ENCODE results near the gene FAM174C. TPM values are rescaled to one million over a fixed set of nuclear protein-coding genes. Genes with fewer than 3 reads are reported as not detected.

Gene FAM174C
- total RNA-seq: 10 to 100 TPM; 24.9 to 58.9 (median 43.6) TPM

DNA sequence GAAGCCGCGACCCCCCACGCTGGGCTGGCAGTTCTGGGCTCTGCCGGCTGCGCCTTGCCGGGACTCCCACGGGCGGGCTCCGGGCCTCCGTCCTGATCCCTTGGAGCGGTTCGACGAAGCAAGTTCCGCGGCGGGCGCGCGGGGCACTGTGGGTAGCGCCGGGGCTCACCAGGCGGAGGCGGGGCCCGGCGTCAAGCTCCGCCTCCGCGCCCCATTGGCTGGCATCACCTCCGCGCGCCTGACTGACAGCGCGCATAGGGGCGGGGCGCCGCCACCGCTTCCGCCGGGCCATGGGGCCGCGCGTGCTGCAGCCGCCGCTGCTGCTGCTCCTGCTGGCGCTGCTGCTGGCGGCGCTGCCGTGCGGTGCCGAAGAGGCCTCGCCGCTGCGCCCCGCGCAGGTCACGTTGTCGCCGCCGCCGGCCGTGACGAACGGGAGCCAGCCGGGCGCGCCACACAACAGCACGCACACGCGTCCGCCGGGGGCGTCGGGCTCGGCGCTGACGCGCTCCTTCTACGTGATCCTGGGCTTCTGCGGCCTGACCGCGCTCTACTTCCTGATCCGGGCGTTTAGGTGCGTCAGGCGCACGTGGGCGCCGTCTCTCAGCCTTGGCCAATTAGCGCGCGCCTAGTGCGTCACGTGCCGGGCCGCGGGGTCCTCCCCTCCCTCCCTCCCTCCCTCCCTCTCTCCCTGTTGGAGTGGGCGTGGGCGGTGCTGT lies at the start of gene FAM174C:
FAM174C (plus strand) TSS at position 271 of the 716 bp plus-strand sequence; CDS start at position 291, 20 bp downstream.
- Histone ChIP-seq H3K27me3 (no peaks in the 10 kb centered on the region), H3K4me1 (peaks cover 58 to 80% (median 67%) of the 10 kb centered on the region in 4 donors), H3K9me3 (no peaks in the 10 kb centered on the region), H3K4me3 (peak within 1 kb of the TSS; percentile 53 to 70 (median 70)), H3K27ac (replicated peaks in 1 of 4) (peak within 1 kb of the TSS; percentile 97 to 100 (median 100)), H3K36me3 (peaks cover 34 to 76% (median 69%) of the 10 kb centered on the region in 4 donors)
- TF ChIP-seq, protein P1, sequence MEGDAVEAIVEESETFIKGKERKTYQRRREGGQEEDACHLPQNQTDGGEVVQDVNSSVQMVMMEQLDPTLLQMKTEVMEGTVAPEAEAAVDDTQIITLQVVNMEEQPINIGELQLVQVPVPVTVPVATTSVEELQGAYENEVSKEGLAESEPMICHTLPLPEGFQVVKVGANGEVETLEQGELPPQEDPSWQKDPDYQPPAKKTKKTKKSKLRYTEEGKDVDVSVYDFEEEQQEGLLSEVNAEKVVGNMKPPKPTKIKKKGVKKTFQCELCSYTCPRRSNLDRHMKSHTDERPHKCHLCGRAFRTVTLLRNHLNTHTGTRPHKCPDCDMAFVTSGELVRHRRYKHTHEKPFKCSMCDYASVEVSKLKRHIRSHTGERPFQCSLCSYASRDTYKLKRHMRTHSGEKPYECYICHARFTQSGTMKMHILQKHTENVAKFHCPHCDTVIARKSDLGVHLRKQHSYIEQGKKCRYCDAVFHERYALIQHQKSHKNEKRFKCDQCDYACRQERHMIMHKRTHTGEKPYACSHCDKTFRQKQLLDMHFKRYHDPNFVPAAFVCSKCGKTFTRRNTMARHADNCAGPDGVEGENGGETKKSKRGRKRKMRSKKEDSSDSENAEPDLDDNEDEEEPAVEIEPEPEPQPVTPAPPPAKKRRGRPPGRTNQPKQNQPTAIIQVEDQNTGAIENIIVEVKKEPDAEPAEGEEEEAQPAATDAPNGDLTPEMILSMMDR (IDR thresholded peaks at IDR 0.05): peak in 1 of 3 experiments; percentile 14
- no peak for TF ChIP-seq EP300 (IDR thresholded peaks at IDR 0.05)
- TF ChIP-seq POLR2A (IDR thresholded peaks at IDR 0.05; ENCODE audit: low read depth): peak; percentile 37
- TF ChIP-seq POLR2AphosphoS5 (IDR thresholded peaks at IDR 0.05): peak; percentile 84 to 86
- intact Hi-C loops (cut with DNase I): no loop called here
- WGBS: no CpG with 5 or more reads among the region's 98 CpGs
- peak; percentile 99 for DNase-seq (ENCODE audit: extremely low spot score)

DNA sequence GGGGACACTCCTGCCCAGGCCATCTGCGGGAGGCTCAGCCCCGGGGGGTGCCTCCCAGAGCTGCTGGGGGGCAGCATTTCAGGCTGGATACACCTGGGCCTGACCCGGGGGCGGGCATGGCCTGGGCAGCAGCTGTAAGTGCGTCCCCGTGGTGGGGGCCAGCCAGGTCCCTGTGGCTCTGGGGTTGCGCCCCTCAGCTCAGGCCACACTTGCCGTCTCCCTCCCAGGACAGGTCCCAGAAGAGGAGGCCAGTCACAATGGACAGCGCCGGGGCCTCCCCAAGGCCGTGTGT lies 49.2 kb upstream of the FAM174C start:
- 100% methylated on average over 2 of the region's 11 CpGs for WGBS
- H3K4me3 ChIP-seq: no peak overlapping the region

DNA sequence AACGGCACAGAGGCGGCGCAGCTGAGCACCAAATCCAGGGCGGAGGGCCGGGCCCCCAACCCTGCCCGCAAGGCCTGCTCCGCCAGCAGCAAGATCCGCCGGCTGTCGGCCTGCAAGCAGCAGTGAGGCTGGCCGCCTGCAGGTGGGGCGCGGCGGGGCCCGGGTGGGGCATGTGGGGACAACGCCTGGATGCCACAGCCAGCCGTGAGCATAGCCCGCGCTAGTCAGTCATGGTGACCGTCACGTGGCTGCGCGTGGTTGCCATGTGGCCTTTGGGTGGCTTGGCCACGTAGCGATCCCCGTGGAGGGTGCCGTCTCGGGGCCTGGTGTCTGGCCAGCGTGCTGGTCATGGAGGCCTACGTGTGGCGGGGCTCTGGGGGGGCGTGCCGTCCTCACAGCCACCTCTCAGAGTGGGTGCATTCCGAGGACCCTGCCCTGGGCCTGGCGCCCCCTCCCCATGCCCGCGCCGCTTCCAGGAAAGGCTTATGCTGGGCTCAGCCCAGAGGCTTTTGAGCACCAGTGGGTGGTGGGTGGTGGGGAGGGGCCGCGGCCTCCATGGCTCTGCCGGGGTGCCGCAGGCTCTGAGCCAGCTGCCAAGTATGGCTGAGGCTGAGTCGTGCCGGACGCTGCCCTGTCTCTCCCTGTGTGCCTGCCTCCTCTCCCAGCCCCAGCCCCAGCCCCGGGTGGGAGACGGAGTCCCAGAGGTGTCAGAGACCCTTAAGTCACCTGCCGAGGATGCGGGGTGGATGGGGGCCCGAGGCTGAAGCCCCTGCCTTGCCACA lies 48.6 kb upstream of the FAM174C start:
- WGBS: 93% methylated on average over 21 of the region's 50 CpGs
- DNase-seq (ENCODE audit: extremely low spot score): no peak
- TF ChIP-seq, protein P1 (IDR thresholded peaks at IDR 0.05): no peak
- TF ChIP-seq POLR2AphosphoS5 (IDR thresholded peaks at IDR 0.05) (no peak), POLR2A (IDR thresholded peaks at IDR 0.05; ENCODE audit: low read depth) (no peak), EP300 (IDR thresholded peaks at IDR 0.05) (no peak)
- Histone ChIP-seq H3K9me3 (no peaks in the 10 kb centered on the region), H3K36me3 (peaks cover 30 to 69% (median 67%) of the 10 kb centered on the region in 4 donors), H3K27me3 (no peaks in the 10 kb centered on the region), H3K4me1 (peaks cover 9 to 23% (median 20%) of the 10 kb centered on the region in 4 donors), H3K4me3 (no peak overlapping the region), H3K27ac (replicated peaks in 1 of 4) (no peak overlapping the region)
- intact Hi-C loops (cut with DNase I): no loop called here

More for the DNA sequence above, 49.2 kb upstream of the FAM174C start:
- Histone ChIP-seq H3K27ac (replicated peaks in 1 of 4) (no peak overlapping the region), H3K36me3 (peaks cover 30 to 74% (median 72%) of the 10 kb centered on the region in 4 donors), H3K9me3 (no peaks in the 10 kb centered on the region), H3K27me3 (no peaks in the 10 kb centered on the region), H3K4me1 (peaks cover 14 to 27% (median 25%) of the 10 kb centered on the region in 4 donors)
- no peak for TF ChIP-seq EP300 (IDR thresholded peaks at IDR 0.05)
- TF ChIP-seq, protein P1 (IDR thresholded peaks at IDR 0.05): no peak
- no peak for TF ChIP-seq POLR2AphosphoS5 (IDR thresholded peaks at IDR 0.05)
- TF ChIP-seq POLR2A (IDR thresholded peaks at IDR 0.05; ENCODE audit: low read depth): no peak
- intact Hi-C loops (cut with DNase I): no loop called here
- no peak for DNase-seq (ENCODE audit: extremely low spot score)

DNA sequence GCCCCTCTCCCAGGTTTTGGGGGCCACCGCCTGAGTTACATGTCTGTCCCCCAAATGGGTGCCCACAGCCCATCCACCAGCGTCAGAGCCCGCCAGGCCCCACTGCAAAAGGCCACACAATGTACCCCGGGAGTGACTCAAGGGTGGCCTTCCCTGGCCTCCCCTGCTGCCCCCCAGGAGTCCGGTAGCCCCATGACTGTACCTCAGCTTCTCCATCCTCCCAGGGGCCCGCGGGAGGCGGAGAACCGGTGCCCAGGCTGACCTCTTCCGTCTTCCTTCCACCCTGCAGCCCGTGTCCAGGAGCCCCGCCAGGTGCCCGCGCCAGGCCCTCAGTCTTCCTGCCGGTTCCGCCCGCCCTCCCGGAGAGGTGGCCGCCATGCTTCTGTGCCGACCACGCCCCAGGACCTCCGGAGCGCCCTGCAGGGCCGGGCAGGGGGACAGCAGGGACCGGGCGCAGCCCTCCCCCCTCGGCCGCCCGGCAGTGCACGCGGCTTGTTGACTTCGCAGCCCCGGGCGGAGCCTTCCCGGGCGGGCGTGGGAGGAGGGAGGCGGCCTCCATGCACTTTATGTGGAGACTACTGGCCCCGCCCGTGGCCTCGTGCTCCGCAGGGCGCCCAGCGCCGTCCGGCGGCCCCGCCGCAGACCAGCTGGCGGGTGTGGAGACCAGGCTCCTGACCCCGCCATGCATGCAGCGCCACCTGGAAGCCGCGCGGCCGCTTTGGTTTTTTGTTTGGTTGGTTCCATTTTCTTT lies 47.9 kb upstream of the FAM174C start:
- intact Hi-C loops (cut with DNase I): no loop called here
- H3K27ac ChIP-seq (replicated peaks in 1 of 4): no peak overlapping the region

More for the DNA sequence above, 47.9 kb upstream of the FAM174C start:
- TF ChIP-seq, protein P1 (IDR thresholded peaks at IDR 0.05): no peak
- TF ChIP-seq POLR2AphosphoS5 (IDR thresholded peaks at IDR 0.05) (no peak), EP300 (IDR thresholded peaks at IDR 0.05) (no peak), POLR2A (IDR thresholded peaks at IDR 0.05; ENCODE audit: low read depth) (no peak)
- Histone ChIP-seq H3K27me3 (no peaks in the 10 kb centered on the region), H3K4me1 (peaks cover 7 to 23% (median 18%) of the 10 kb centered on the region in 4 donors), H3K36me3 (peaks cover 30 to 61% (median 59%) of the 10 kb centered on the region in 4 donors), H3K4me3 (no peak overlapping the region), H3K9me3 (no peaks in the 10 kb centered on the region)
- DNase-seq (ENCODE audit: extremely low spot score): no peak
- 91% methylated on average over 43 of the region's 56 CpGs for WGBS
